ENCODE results near the gene DYNC1I2.

The DYNC1I2 gene

DNA sequence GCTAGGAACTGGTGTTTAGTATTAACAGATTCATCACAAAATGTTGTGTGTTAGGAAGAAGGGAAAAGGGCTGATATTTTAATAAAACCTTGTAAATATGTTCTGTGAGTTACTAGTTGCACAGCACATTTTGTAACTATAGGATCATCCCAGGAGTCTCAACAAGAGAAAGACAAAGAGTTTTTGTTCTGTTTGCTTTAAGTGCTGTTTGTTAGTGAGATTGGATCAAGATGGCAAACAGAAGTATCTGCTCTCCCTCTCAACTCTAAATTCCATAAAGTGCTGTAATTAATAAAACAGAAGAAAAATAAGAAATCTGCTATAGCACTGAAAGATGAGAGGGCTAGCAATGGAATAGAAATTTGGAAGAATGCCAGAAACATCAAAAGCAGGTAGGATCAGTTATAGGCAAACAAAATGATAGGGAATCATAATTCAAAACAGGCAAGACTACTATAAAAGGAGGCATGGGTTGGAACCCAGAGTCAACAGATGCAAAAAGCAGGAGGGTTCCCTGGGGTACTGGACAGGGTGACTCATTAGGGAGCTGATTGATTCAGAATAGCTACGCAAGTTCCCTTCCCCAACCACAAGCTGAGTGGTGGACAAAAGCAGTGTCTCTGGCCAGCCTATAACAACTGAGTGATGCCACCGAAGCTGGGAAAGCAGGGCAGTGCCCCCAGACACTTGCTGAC is 75.8 kb downstream of the DYNC1I2 start:
- ChIA-PET CTCF (no interaction called here), POLR2A (no interaction called here)
- Histone ChIP-seq H3K4me3 (ENCODE audit: low read depth, low read length) (no peak overlapping the region), H3K9me3 (ENCODE audit: control insufficient read depth, insufficient read depth, low read depth, low read length) (no peaks in the 10 kb centered on the region), H3K36me3 (ENCODE audit: control insufficient read depth in 2 of 2, insufficient read depth in 1 of 2, low read length in 2 of 2) (peaks cover 0 to 32% of the 10 kb centered on the region in 2 experiments; a peak in 2 of 3 replicates), H3K27ac (ENCODE audit: extremely low read depth, low read depth, low read length) (no peak overlapping the region), H3K4me1 (ENCODE audit: control insufficient read depth, insufficient read depth, low read length) (no peaks in the 10 kb centered on the region)
- TF ChIP-seq ZNF624 (tag by site-specific recombination; IDR thresholded peaks at IDR 0.05) (no peak), ZBTB1 (tag by site-specific recombination; IDR thresholded peaks at IDR 0.05) (no peak), ZNF501 (tag by site-specific recombination; IDR thresholded peaks at IDR 0.05) (no peak), ZNF558 (tag by site-specific recombination; IDR thresholded peaks at IDR 0.05) (no peak), ZNF341 (tag by site-specific recombination; IDR thresholded peaks at IDR 0.05; ENCODE audit: low read depth) (no peak), ZNF629 (tag by site-specific recombination; IDR thresholded peaks at IDR 0.05) (no peak), SP2 (tag by site-specific recombination; IDR thresholded peaks at IDR 0.05) (no peak), ZNF449 (tag by site-specific recombination; IDR thresholded peaks at IDR 0.05) (no peak), ZNF560 (tag by site-specific recombination; IDR thresholded peaks at IDR 0.05; ENCODE audit: borderline replicate concordance) (no peak), ZNF791 (tag by site-specific recombination; IDR thresholded peaks at IDR 0.05) (no peak)
- TF ChIP-seq, protein P1, sequence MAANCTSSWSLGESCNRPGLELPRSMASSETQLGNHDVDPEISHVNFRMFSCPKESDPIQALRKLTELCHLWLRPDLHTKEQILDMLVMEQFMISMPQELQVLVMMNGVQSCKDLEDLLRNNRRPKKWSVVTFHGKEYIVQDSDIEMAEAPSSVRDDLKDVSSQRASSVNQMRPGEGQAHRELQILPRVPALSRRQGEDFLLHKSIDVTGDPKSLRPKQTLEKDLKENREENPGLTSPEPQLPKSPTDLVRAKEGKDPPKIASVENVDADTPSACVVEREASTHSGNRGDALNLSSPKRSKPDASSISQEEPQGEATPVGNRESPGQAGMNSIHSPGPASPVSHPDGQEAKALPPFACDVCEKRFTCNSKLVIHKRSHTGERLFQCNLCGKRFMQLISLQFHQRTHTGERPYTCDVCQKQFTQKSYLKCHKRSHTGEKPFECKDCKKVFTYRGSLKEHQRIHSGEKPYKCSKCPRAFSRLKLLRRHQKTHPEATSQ (tag by site-specific recombination; IDR thresholded peaks at IDR 0.05), result no peak

GRCh38 chr2:171763602-171764001 is 76.3 kb downstream of the DYNC1I2 start:
- Histone ChIP-seq H3K27ac (ENCODE audit: extremely low read depth, low read depth, low read length) (no peak overlapping the region), H3K4me1 (ENCODE audit: control insufficient read depth, insufficient read depth, low read length) (no peaks in the 10 kb centered on the region), H3K9me3 (ENCODE audit: control insufficient read depth, insufficient read depth, low read depth, low read length) (no peaks in the 10 kb centered on the region), H3K36me3 (ENCODE audit: control insufficient read depth in 2 of 2, insufficient read depth in 1 of 2, low read length in 2 of 2) (peaks cover 0 to 32% of the 10 kb centered on the region in 2 experiments; a peak in 2 of 3 replicates), H3K4me3 (ENCODE audit: low read depth, low read length) (no peak overlapping the region)
- POLR2A ChIA-PET, result no interaction called here
- CTCF ChIA-PET, result no interaction called here
- no peak for TF ChIP-seq ZSCAN4 (tag by site-specific recombination; IDR thresholded peaks at IDR 0.05)
- TF ChIP-seq ZNF704 (tag by site-specific recombination; IDR thresholded peaks at IDR 0.05), result no peak
- TF ChIP-seq, protein P2, sequence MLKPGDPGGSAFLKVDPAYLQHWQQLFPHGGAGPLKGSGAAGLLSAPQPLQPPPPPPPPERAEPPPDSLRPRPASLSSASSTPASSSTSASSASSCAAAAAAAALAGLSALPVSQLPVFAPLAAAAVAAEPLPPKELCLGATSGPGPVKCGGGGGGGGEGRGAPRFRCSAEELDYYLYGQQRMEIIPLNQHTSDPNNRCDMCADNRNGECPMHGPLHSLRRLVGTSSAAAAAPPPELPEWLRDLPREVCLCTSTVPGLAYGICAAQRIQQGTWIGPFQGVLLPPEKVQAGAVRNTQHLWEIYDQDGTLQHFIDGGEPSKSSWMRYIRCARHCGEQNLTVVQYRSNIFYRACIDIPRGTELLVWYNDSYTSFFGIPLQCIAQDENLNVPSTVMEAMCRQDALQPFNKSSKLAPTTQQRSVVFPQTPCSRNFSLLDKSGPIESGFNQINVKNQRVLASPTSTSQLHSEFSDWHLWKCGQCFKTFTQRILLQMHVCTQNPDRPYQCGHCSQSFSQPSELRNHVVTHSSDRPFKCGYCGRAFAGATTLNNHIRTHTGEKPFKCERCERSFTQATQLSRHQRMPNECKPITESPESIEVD (tag by site-specific recombination; IDR thresholded peaks at IDR 0.05), result no peak
- no peak for TF ChIP-seq SP3 (tag by site-specific recombination; IDR thresholded peaks at IDR 0.05)
- no peak for TF ChIP-seq ZNF148 (tag by site-specific recombination; IDR thresholded peaks at IDR 0.05; ENCODE audit: borderline replicate concordance)
- TF ChIP-seq, protein P3, sequence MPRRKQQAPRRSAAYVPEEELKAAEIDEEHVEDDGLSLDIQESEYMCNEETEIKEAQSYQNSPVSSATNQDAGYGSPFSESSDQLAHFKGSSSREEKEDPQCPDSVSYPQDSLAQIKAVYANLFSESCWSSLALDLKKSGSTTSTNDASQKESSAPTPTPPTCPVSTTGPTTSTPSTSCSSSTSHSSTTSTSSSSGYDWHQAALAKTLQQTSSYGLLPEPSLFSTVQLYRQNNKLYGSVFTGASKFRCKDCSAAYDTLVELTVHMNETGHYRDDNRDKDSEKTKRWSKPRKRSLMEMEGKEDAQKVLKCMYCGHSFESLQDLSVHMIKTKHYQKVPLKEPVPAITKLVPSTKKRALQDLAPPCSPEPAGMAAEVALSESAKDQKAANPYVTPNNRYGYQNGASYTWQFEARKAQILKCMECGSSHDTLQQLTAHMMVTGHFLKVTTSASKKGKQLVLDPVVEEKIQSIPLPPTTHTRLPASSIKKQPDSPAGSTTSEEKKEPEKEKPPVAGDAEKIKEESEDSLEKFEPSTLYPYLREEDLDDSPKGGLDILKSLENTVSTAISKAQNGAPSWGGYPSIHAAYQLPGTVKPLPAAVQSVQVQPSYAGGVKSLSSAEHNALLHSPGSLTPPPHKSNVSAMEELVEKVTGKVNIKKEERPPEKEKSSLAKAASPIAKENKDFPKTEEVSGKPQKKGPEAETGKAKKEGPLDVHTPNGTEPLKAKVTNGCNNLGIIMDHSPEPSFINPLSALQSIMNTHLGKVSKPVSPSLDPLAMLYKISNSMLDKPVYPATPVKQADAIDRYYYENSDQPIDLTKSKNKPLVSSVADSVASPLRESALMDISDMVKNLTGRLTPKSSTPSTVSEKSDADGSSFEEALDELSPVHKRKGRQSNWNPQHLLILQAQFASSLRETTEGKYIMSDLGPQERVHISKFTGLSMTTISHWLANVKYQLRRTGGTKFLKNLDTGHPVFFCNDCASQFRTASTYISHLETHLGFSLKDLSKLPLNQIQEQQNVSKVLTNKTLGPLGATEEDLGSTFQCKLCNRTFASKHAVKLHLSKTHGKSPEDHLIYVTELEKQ (tag by site-specific recombination; IDR thresholded peaks at IDR 0.05; ENCODE audit: borderline replicate concordance), result no peak
- TF ChIP-seq ZNF37A (tag by site-specific recombination; IDR thresholded peaks at IDR 0.05), result no peak
- TF ChIP-seq ZNF521 (tag by site-specific recombination; IDR thresholded peaks at IDR 0.05), result no peak
- TF ChIP-seq ZNF155 (tag by site-specific recombination; IDR thresholded peaks at IDR 0.05), result no peak
- TF ChIP-seq SP7 (tag by site-specific recombination; IDR thresholded peaks at IDR 0.05), result no peak
- TF ChIP-seq KLF16 (tag by site-specific recombination; IDR thresholded peaks at IDR 0.05), result no peak

Measured in HEK293 (cell line).